PC-9 (cell line): Measurements from ENCODE around the gene TNFRSF25.

Experiments used
- CTCF ChIP-seq: fragments of 200-600 bp; sonication (generic); conservative IDR thresholded peaks from 2 replicates; pipeline ENCODE4 v1.6.1; 2017; ENCODE audit warnings: mixed run types, antibody characterized with exemption, mild to moderate bottlenecking, moderate library complexity
- EZH2 ChIP-seq: fragments of 200-600 bp; sonication (generic); IDR thresholded peaks from 2 replicates; pipeline ENCODE4 v1.8.0; 2017; ENCODE audit warnings: antibody characterized with exemption, low read depth

GRCh38 chr1:6462412-6463119 is 3.4 kb downstream of the TNFRSF25 start:
- TF ChIP-seq CTCF (no peak), EZH2 (no peak)
